ENCODE data around the gene NME7. TPM values are rescaled to one million over a fixed set of nuclear protein-coding genes. Genes with fewer than 3 reads are reported as not detected.

NME7 gene
- total and polyA plus RNA-seq, 4 donors, result 7.8 to 26.5 (median 9.4) TPM

- H3K4me1 ChIP-seq (ENCODE audit: control insufficient read depth in 4 of 4, insufficient read depth in 4 of 4, low read length in 3 of 4), result peaks cover 10 to 48% (median 31%) of the 10 kb centered on the region in 4 donors
- TF ChIP-seq RXRA (IDR thresholded peaks at IDR 0.05) (no peak), ZBTB33 (IDR thresholded peaks at IDR 0.05) (no peak)
- no peak overlapping the region for H3K9ac ChIP-seq (ENCODE audit: low read depth in 1 of 2, low read length in 2 of 2)
- H3K27me3 ChIP-seq (ENCODE audit: control insufficient read depth in 4 of 4, insufficient read depth in 4 of 4, low read length in 3 of 4), result no peaks in the 10 kb centered on the region
- H3K9me3 ChIP-seq (ENCODE audit: control insufficient read depth in 4 of 4, low read length in 3 of 4), result no peaks in the 10 kb centered on the region
- no peak overlapping the region for H3K4me3 ChIP-seq (ENCODE audit: low read depth in 1 of 3, low read length in 3 of 3)
- H3K27ac ChIP-seq (ENCODE audit: low read depth in 1 of 2, low read length in 2 of 2), result peak overlapping the region; percentile 21 to 43
- peaks cover 4 to 28% (median 13%) of the 10 kb centered on the region in 4 donors for H3K36me3 ChIP-seq (ENCODE audit: control insufficient read depth in 4 of 4, insufficient read depth in 3 of 4, low read depth in 1 of 4, low read length in 3 of 4)
- DNase-seq (ENCODE audit: low spot score), result no peak
- 75% methylated on average over 4 of the region's 4 CpGs for WGBS
Measured at GRCh38 chr1:169113613-169114119, 253.9 kb downstream of the NME7 start.

GRCh38 chr1:169112241-169112640, 255.4 kb downstream of the NME7 start:
- H3K9me3 ChIP-seq (ENCODE audit: control insufficient read depth in 4 of 4, low read length in 3 of 4), result no peaks in the 10 kb centered on the region
- 49% methylated on average over 6 of the region's 6 CpGs for WGBS
- peaks cover 10 to 58% (median 35%) of the 10 kb centered on the region in 4 donors for H3K4me1 ChIP-seq (ENCODE audit: control insufficient read depth in 4 of 4, insufficient read depth in 4 of 4, low read length in 3 of 4)
- no peaks in the 10 kb centered on the region for H3K27me3 ChIP-seq (ENCODE audit: control insufficient read depth in 4 of 4, insufficient read depth in 4 of 4, low read length in 3 of 4)
- peak overlapping the region; percentile 1 to 48 for H3K27ac ChIP-seq (ENCODE audit: low read depth in 1 of 2, low read length in 2 of 2)
- DNase-seq (ENCODE audit: low spot score), result no peak
- H3K36me3 ChIP-seq (ENCODE audit: control insufficient read depth in 4 of 4, insufficient read depth in 3 of 4, low read depth in 1 of 4, low read length in 3 of 4), result peaks cover 1 to 23% (median 10%) of the 10 kb centered on the region in 4 donors
- TF ChIP-seq NR2F2 (IDR thresholded peaks at IDR 0.05) (no peak), RAD21 (IDR thresholded peaks at IDR 0.05) (peak in 1 of 2 donors; percentile 12)
- H3K4me3 ChIP-seq (ENCODE audit: low read depth in 1 of 3, low read length in 3 of 3), result no peak overlapping the region
- no peak overlapping the region for H3K9ac ChIP-seq (ENCODE audit: low read depth in 1 of 2, low read length in 2 of 2)

- DNase-seq (ENCODE audit: low spot score), result no peak
- no peaks in the 10 kb centered on the region for H3K9me3 ChIP-seq (ENCODE audit: control insufficient read depth in 4 of 4, low read length in 3 of 4)
- TF ChIP-seq RAD21 (IDR thresholded peaks at IDR 0.05), result peak in 1 of 2 donors; percentile 22
- no peak for TF ChIP-seq REST (IDR thresholded peaks at IDR 0.05)
- H3K4me1 ChIP-seq (ENCODE audit: control insufficient read depth in 4 of 4, insufficient read depth in 4 of 4, low read length in 3 of 4), result peaks cover 8 to 58% (median 35%) of the 10 kb centered on the region in 4 donors
- H3K27me3 ChIP-seq (ENCODE audit: control insufficient read depth in 4 of 4, insufficient read depth in 4 of 4, low read length in 3 of 4), result no peaks in the 10 kb centered on the region
- peaks cover 1 to 21% (median 10%) of the 10 kb centered on the region in 4 donors for H3K36me3 ChIP-seq (ENCODE audit: control insufficient read depth in 4 of 4, insufficient read depth in 3 of 4, low read depth in 1 of 4, low read length in 3 of 4)
- peak overlapping the region in 1 of 2 donors; percentile 4 for H3K9ac ChIP-seq (ENCODE audit: low read depth in 1 of 2, low read length in 2 of 2)
- 66% methylated on average over 6 of the region's 6 CpGs for WGBS
- no peak overlapping the region for H3K4me3 ChIP-seq (ENCODE audit: low read depth in 1 of 3, low read length in 3 of 3)
- H3K27ac ChIP-seq (ENCODE audit: low read depth in 1 of 2, low read length in 2 of 2), result peak overlapping the region in 1 of 2 donors; percentile 27
Measured at GRCh38 chr1:169111472-169111871, 256.1 kb downstream of the NME7 start.

Measured in liver (tissue), 9 donors.